MM.1S (cell line): ENCODE measurements around the gene EHBP1.

ENCODE experiments used
- DNase-seq: peaks from one replicate; pipeline ENCODE4 v3.0.0-alpha.2; 2015
- H2AFZ ChIP-seq: fragments of 300-600 bp; sonication (generic); 2 replicates; pipeline ENCODE4 v1.6.0; 2016; ENCODE audit warnings: antibody characterized with exemption, low read length
- H3F3A ChIP-seq: fragments of 300-600 bp; sonication (generic); 2 replicates; pipeline ENCODE4 v1.6.1; 2016; ENCODE audit warnings: mild to moderate bottlenecking, antibody characterized with exemption, low read length, moderate library complexity, mixed read lengths; ENCODE audit not compliant: insufficient read depth
- H3K27ac ChIP-seq: fragments of 300-600 bp; sonication (generic); 2 replicates; pipeline ENCODE4 v1.5.1; 2016; ENCODE audit warnings: mild to moderate bottlenecking, low read length
- H3K27me3 ChIP-seq: fragments of 300-600 bp; sonication (generic); replicated peaks from 2 replicates; pipeline ENCODE4 v1.6.0; 2016; ENCODE audit warnings: low read length; ENCODE audit not compliant: insufficient read depth
- H3K36me3 ChIP-seq: fragments of 300-600 bp; sonication (generic); replicated peaks from 2 replicates; pipeline ENCODE4 v1.6.1; 2016; ENCODE audit warnings: mild to moderate bottlenecking, low read length, mixed read lengths; ENCODE audit not compliant: insufficient read depth
- H3K4me1 ChIP-seq: fragments of 300-600 bp; sonication (generic); 2 replicates; pipeline ENCODE4 v1.6.1; 2016; ENCODE audit warnings: low read length, mixed read lengths
- H3K4me2 ChIP-seq: fragments of 300-600 bp; sonication (generic); 2 replicates; pipeline ENCODE4 v1.6.0; 2016; ENCODE audit warnings: low read depth, low read length
- H3K4me3 ChIP-seq: fragments of 300-600 bp; sonication (generic); 2 replicates; pipeline ENCODE4 v1.5.1; 2016; ENCODE audit warnings: low read length, mixed read lengths
- H3K79me2 ChIP-seq: fragments of 300-600 bp; sonication (generic); 2 replicates; pipeline ENCODE4 v1.6.1; 2016; ENCODE audit warnings: mixed run types, low read length, mixed read lengths
- H3K9ac ChIP-seq: fragments of 300-600 bp; sonication (generic); 2 replicates; pipeline ENCODE4 v1.6.1; 2016; ENCODE audit warnings: low read length, mixed read lengths
- H3K9me2 ChIP-seq: fragments of 300-600 bp; sonication (generic); replicated peaks from 2 replicates; pipeline ENCODE4 v1.6.1; 2016; ENCODE audit warnings: mild to moderate bottlenecking, low read length, mixed read lengths; ENCODE audit not compliant: insufficient read depth
- H3K9me3 ChIP-seq: fragments of 300-600 bp; sonication (generic); replicated peaks from 2 replicates; pipeline ENCODE4 v1.6.1; 2016; ENCODE audit warnings: mild to moderate bottlenecking, low read length, mixed read lengths; ENCODE audit not compliant: insufficient read depth
- H4K20me1 ChIP-seq: fragments of 300-600 bp; sonication (generic); 2 replicates; pipeline ENCODE4 v1.6.1; 2016; ENCODE audit warnings: mild to moderate bottlenecking, low read length, moderate library complexity, mixed read lengths; ENCODE audit not compliant: insufficient read depth
- CTCF ChIP-seq: fragments of 300-600 bp; sonication (generic); IDR thresholded peaks from 2 replicates; pipeline ENCODE4 v1.5.1; 2016; ENCODE audit warnings: antibody characterized with exemption, low read length, mixed read lengths
- EZH2 ChIP-seq: fragments of 300-600 bp; sonication (generic); optimal IDR thresholded peaks from 2 replicates; pipeline ENCODE3; 2017; ENCODE audit warnings: low read depth, mild to moderate bottlenecking, antibody characterized with exemption, low read length, mixed read lengths
- EZH2phosphoT487 ChIP-seq: fragments of 300-600 bp; sonication (generic); IDR thresholded peaks from 2 replicates; pipeline ENCODE4 v1.6.1; 2018; ENCODE audit warnings: antibody characterized with exemption, low read length

EHBP1 gene

GRCh38 chr2:62944362-62944761, 238.8 kb downstream of the EHBP1 start:
- no peak for DNase-seq
- Histone ChIP-seq H3K4me1 (no peaks in the 10 kb centered on the region), H3K9me3 (no peaks in the 10 kb centered on the region)

GRCh38 chr2:62947403-62947802, 241.9 kb downstream of the EHBP1 start:
- TF ChIP-seq CTCF = no peak
- no peak for TF ChIP-seq EZH2
- no peak for TF ChIP-seq EZH2phosphoT487

More at GRCh38 chr2:62944362-62944761, 238.8 kb downstream of the EHBP1 start:
- Histone ChIP-seq H3K27ac (no peak overlapping the region), H3K36me3 (no peaks in the 10 kb centered on the region), H3K79me2 (no peaks in the 10 kb centered on the region), H4K20me1 (no peaks in the 10 kb centered on the region), H3K9ac (no peak overlapping the region), H3F3A (no peaks in the 10 kb centered on the region), H3K27me3 (no peaks in the 10 kb centered on the region), H3K9me2 (no peaks in the 10 kb centered on the region), H3K4me3 (no peak overlapping the region), H2AFZ (no peak overlapping the region), H3K4me2 (no peak overlapping the region)
- TF ChIP-seq EZH2 (no peak), EZH2phosphoT487 (no peak), CTCF (no peak)

GRCh38 chr2:62956651-62957050, 251.1 kb downstream of the EHBP1 start:
- DNase-seq = no peak
- Histone ChIP-seq H3K27me3 (no peaks in the 10 kb centered on the region), H2AFZ (no peak overlapping the region), H3K9ac (no peak overlapping the region), H3K79me2 (no peaks in the 10 kb centered on the region), H4K20me1 (no peaks in the 10 kb centered on the region), H3K36me3 (no peaks in the 10 kb centered on the region), H3K4me2 (no peak overlapping the region), H3F3A (no peaks in the 10 kb centered on the region), H3K9me2 (no peaks in the 10 kb centered on the region), H3K9me3 (no peaks in the 10 kb centered on the region), H3K4me1 (no peaks in the 10 kb centered on the region), H3K27ac (no peak overlapping the region), H3K4me3 (no peak overlapping the region)
- no peak for TF ChIP-seq EZH2phosphoT487
- TF ChIP-seq EZH2 = no peak
- TF ChIP-seq CTCF = no peak

More at GRCh38 chr2:62947403-62947802, 241.9 kb downstream of the EHBP1 start:
- no peak overlapping the region for H3K4me3 ChIP-seq
- no peaks in the 10 kb centered on the region for H3F3A ChIP-seq
- no peaks in the 10 kb centered on the region for H3K9me2 ChIP-seq
- no peaks in the 10 kb centered on the region for H3K79me2 ChIP-seq
- no peaks in the 10 kb centered on the region for H3K9me3 ChIP-seq
- no peak overlapping the region for H2AFZ ChIP-seq
- no peaks in the 10 kb centered on the region for H3K36me3 ChIP-seq
- no peak overlapping the region for H3K9ac ChIP-seq
- no peaks in the 10 kb centered on the region for H3K4me1 ChIP-seq
- no peaks in the 10 kb centered on the region for H4K20me1 ChIP-seq
- H3K4me2 ChIP-seq = no peak overlapping the region
- no peak overlapping the region for H3K27ac ChIP-seq
- no peak for DNase-seq
- no peaks in the 10 kb centered on the region for H3K27me3 ChIP-seq
